Measurements from ENCODE around the gene TMEM232.

DNA sequence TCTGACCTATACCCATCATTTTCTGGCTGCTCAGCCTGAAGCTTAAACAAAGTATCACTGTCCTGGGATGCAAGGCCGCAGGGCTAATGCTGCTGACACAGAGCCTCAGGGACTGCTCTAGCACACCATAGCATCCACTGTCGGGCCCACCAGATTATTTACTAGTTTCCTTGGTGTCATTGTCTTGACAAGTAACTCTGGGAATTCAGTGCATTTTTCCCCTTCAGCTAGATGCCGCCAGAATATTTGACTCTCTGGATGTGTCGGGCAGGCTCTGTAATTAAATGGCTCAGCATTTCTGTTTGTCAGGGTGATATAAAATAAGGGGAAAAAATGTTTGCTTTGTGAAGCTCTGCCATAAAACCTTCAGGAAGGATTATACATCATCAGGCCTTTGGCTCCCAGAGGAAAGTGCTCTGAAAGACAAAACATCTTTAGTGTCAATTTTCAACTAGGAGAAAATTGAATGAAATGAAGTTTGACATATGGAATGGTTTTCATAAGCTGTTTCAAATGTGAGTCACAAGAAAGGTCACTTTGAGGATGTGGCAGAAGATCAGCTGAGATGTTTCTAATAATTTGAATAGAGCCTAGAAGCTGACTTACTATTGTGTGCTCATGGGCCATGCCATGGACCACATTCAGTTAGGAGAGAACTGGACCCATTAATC is 350.1 kb downstream of the TMEM232 start:
- TF ChIP-seq, protein P1, sequence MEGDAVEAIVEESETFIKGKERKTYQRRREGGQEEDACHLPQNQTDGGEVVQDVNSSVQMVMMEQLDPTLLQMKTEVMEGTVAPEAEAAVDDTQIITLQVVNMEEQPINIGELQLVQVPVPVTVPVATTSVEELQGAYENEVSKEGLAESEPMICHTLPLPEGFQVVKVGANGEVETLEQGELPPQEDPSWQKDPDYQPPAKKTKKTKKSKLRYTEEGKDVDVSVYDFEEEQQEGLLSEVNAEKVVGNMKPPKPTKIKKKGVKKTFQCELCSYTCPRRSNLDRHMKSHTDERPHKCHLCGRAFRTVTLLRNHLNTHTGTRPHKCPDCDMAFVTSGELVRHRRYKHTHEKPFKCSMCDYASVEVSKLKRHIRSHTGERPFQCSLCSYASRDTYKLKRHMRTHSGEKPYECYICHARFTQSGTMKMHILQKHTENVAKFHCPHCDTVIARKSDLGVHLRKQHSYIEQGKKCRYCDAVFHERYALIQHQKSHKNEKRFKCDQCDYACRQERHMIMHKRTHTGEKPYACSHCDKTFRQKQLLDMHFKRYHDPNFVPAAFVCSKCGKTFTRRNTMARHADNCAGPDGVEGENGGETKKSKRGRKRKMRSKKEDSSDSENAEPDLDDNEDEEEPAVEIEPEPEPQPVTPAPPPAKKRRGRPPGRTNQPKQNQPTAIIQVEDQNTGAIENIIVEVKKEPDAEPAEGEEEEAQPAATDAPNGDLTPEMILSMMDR (IDR thresholded peaks at IDR 0.05), result no peak
- TF ChIP-seq POLR2A (IDR thresholded peaks at IDR 0.05; ENCODE audit: low read depth) (no peak), EP300 (IDR thresholded peaks at IDR 0.05) (no peak), POLR2AphosphoS5 (IDR thresholded peaks at IDR 0.05) (no peak)
